ENCODE measurements around the gene CDH23.
"Not testable (repeated sequence)": the region's sequence is repeated elsewhere in the genome, so short reads cannot be mapped to it uniquely, and the experiment has no call there.

Gene CDH23
- 4.1 to 14.5 (median 8.2) reads per million in 4 experiments for total RNA-seq

DNA sequence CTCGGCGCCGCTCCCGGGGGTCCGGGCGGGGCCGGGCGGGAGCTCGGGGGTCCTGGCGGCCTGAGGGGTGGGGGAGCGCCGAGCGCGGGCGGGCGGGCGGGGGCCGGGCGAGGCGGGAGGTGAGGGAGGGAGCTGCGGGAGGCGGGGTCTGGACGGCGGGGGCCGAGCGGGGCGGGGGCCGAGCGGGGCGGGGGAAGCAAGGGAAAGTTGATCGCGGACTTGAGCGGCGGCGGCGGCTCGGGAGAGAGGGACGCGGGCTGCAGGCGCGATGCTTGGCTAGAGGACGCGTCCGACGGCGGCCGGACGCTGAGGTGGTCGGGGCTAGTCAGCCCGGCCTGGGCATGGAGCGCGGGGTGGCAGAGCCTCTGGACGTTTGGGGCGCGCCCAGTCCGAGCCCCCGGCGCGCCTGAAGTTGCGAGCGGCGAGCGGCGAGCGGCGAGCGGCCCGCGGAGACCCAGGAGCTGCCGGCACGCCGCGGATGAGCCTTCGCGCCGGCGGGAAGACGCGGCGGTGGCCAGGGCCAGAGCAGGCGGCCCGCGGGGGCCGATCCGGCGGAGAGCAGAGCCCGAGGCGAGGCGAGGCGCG is at the start of gene CDH23:
TSS of gene CDH23 (plus strand) at position 210 of the 585 bp plus-strand sequence. CDS start 42,912 bp downstream, outside the sequence.
- DNase-seq, result no peak

DNA sequence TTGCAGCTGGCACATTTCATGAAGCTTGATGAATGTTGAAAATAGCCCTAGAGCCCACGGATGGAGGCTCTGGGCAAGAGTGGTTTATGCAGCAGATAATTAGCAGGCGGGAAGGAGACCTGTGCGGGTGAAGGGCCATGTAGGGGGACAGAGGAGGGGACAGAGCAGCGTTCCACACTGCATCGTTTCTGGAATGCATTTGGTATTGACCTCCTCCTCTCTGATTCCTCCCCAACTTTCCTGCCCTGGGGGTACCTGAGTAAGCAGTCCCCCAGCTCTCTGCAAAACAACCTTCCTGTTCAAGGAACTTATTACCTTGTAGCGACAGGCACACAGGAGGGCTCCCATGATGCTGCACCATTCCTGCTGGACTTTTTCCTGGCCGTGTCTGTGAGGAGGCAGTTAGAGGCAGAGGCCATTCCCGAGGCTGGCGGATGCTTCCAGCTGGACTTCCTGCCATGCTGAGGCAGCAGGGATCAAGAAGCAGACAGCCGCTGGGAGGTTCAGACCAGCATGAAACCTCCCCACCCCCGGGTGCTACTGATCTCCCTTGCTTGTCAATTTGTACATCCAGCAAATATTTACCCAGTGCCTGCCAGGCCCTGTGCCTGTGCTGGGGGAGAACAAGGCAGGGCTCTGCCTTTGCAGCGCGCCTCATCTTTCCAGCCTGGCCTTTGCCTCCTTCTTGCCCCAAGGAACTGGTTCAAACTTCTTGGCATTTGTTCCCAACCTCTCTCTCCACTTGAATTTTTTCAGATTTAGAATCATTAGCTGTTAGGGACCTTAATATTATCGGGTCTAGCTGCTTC is 48.9 kb upstream of the CDH23 start:
- DNase-seq, result no peak

DNA sequence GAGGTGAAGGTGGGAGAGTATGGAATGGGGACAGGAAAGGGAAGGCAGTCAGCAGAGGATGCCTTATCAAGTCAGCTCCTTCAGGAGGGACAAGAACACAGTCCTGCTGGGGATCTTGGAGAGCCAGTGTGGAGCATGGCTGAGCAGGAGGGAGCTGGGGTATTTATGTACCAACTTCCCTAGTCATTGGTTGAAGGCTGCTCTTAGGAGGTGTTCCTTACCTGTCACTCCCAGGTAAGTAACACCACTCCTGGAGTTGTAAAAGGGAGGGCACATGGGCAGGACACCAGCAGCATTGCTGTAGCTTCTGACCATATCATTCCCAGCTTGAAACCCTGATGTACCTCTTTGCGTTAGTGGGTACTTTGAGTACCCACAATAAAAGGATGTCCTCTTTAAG is 47.9 kb upstream of the CDH23 start:
- DNase-seq, result no peak

GRCh38 chr10:71349406-71349805 is 47.3 kb upstream of the CDH23 start:
- DNase-seq, result no peak

DNA sequence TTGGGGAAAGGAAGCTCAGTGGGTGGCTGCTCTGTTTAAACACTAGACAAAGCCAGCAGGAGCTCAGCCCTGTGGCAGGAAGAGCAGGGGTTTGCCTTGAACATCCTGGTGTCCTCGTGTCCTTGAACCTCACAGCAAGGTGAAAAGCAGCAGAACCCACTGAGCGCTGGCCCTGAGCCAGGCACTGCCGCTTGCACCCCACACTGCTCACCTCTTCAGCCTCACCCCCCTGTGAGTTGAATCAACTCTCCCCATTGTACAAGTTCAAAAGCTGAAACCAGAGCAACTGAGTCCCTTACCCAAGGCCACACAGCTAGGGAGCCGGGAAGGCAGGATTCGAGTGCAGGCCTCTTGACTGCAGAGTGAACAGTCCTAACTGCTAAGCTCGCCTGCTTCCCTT is 45.6 kb upstream of the CDH23 start:
- DNase-seq, result no peak

DNA sequence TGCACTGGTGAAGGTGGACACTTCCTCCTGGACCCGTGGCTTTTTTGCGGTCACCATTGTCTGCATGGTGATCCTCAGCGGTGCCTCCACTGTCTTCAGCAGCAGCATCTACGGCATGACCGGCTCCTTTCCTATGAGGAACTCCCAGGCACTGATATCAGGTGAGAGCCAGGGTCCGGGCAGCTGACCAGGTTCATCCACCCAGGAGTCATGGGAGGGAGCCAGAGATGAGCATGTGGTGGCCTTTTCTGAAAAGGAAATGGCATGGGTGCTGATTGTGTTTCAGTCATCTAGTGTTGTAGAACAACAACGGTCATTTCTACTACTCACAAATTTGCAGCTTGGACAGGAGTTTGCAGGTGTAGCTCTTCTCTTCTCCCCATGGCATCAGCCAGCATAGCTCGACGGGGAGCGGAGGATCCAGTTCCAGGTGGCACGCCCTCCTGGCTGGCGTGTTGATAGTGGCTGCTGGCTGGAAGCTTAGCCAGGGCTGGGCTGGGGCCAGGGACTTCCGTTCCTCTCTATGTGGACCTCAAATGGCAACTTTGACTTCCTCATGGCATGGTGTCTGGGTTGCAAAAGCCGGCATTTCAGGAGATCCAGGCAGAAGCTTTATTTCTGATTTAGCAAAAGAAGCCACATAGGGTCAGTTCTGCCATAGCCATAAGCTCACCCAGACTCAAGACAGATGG is 44.9 kb upstream of the CDH23 start:
- DNase-seq, result no peak

- no peak for DNase-seq
These were observed 43.1 kb upstream of the CDH23 start for GRCh38 chr10:71353639-71354038.

DNA sequence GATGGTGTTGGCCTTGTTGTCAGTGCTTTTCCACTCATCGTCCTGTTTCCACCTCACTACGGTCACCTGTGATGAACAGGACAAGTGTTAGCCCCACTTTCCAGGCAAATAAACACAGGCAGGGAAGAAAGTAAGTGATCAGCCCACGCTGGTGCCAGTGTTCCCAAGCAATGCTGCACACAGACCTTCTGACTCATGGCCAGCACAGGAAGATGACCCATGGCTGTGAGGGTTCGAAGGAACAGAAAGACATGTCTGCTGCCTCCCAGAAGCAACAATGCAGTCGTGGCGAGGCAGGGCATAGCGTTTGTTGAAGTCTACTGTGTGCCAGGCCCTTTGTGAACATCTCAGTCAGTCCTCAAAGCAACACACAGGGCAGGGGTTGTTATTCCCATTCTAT is 41.9 kb upstream of the CDH23 start:
- DNase-seq, result no peak

DNA sequence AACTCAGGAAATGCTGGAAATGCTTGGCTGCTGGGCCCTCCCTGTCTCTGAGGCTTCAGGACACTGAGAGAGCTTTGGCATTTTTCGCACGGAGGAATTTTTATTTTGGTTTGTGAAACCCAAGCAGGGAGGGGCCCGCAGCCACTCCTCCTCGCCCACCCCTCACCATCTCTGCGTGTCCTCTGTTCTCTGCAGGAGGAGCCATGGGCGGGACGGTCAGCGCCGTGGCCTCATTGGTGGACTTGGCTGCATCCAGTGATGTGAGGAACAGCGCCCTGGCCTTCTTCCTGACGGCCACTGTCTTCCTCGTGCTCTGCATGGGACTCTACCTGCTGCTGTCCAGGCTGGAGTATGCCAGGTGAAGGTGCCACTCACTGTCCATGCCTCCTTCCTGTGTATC is 40.8 kb upstream of the CDH23 start:
- no peak for DNase-seq

- DNase-seq, result no peak
These were observed 38.9 kb upstream of the CDH23 start for GRCh38 chr10:71357792-71358265.

GRCh38 chr10:71358277-71358676 is 38.4 kb upstream of the CDH23 start:
- no peak for DNase-seq

DNA sequence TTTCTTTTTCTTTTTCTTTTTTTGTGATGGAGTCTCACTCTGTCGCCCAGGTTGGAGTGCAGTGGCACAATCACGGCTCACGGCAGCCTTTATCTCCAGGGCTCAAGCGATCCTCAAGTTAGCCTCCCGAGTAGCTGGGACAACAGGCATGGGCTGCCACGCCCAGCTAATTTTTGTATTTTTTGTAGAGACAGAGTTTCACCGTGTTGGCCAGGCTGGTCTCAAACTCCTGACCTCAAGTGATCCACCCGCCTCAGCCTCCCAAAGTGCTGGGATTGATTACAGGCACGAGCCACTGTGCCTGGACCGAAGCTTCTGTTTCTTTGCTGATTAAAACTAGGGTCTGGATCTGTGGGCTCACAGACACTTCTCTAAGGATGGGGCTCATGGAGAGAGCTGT is 37.8 kb upstream of the CDH23 start:
- not testable (repeated sequence) for DNase-seq

DNA sequence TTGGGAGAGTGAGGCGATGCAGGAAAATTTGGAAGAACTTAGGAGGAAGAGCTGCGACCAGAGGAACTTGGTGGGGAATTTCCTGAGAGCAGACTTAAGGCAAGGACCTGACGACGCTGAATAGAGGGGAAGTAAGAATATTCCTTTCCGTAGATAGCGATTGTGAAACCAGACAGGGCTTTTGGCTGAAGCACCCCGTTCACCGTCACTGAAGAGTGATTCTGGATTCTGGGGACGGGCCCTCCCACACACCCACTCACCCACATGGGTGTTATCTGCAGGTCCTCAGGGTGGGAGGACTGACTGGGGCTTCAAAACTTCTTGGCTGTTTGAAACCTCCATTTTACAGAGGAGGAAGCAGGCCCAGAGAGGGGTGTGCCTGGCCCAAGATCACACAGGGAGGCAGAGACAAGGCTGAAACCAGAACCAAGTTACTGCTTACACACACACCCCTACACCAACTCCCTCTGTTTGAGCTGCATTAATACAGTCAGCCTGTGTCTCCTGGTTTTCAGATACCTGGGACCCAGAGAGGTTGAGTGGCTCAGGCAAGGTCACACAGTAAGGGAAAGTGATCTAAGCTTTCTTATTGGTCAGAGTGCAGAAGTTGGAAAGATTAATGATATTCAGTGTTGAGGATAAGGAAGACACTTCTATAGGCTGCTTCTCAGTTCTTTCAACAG is 37.2 kb upstream of the CDH23 start:
- no peak for DNase-seq

DNA sequence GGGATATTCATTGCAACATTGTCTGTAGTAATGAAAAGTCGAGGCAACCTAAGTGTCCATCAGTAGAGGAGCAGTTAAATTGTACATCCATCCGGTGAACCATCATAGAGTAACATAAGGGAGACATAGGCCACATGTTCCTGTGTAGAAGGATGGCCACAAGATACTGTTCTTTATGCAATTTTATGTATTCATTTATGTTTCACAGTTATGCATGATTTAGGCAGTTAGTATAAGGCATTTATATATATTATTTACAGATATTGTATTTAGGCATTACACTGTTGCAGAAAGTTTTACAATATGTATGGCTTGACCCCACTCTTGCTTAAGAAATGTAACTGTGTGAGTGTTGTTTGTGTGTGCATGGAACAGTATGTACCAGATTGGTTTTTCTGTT is 36.0 kb upstream of the CDH23 start:
- no peak for DNase-seq

DNA sequence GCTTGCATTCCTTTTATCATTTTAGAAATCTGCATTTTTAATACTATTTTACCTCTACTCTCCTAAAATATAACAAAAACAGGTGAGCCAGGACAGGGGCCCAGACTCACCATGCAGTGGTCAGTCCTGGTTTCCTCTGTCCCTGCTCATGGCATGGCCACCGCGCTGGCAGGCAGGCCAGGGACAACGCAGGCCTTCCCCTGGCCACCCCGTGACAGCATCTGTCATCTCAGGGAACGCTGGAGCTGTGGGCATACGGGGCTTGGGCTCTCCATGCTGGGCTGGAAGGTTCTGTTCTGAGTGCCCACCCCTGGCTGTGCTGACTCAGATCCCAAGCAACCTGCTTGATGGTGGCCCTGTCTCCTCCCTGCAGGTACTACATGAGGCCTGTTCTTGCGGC is 35.1 kb upstream of the CDH23 start:
- DNase-seq, result no peak

GRCh38 chr10:71362141-71362540 is 34.6 kb upstream of the CDH23 start:
- no peak for DNase-seq

GRCh38 chr10:71363936-71364335 is 32.8 kb upstream of the CDH23 start:
- DNase-seq, result no peak

DNA sequence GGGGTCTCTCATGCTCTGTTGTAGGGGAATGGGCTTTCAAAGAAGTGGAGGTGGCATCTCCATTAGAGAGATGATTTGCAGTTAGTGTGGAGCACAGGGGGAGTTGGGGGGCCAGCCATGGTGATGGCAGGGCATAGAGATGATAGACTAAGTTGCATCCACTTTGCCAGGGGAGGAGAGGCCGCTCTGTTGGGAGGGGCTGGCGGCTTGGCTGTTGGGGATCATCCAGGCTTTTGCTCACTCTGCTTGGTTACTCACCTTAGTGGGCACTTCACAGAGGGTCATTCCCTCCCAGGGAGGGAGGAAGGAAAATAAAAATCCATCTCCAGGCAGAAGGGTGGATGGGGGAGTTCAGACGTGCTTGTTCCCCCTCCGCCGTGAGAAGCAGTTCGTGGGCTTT is 31.4 kb upstream of the CDH23 start:
- no peak for DNase-seq

GRCh38 chr10:71366690-71367089 is 30.0 kb upstream of the CDH23 start:
- DNase-seq, result no peak

- no peak for DNase-seq
These were observed 29.4 kb upstream of the CDH23 start for GRCh38 chr10:71367271-71367670.

- DNase-seq, result no peak
These were observed 28.5 kb upstream of the CDH23 start for GRCh38 chr10:71368176-71368575.

GRCh38 chr10:71368643-71369042 is 28.1 kb upstream of the CDH23 start:
- DNase-seq, result no peak

DNA sequence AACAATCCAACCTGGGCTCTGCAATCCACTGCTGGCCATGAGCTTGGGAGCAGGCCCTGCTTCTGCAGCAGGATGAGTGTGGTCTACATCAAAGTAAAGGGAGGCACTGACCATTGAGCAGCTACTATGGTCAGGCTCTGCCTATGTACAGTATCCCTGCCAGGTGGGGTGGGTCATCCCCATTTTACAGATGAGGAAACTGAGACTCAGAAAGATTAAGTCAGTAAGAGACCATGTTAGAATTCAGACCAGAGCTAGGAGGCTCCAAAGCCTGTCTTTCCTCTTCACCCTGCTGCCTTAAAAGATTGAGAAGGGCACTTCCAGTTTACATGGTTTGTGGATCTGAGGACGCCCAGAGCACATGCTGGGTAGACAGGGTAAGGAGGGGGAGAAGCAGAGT is 27.1 kb upstream of the CDH23 start:
- no peak for DNase-seq

Measured in effector CD8-positive, alpha-beta T cell (primary cell).